WTC11 (cell line): Measurements from ENCODE around the gene ENAH. TPM values are rescaled to one million over a fixed set of nuclear protein-coding genes. Genes with fewer than 3 reads are reported as not detected.

Source experiments
- ATAC-seq: fragments of 200-7000 bp; cut with Tn5 transposase; 2 replicates; pipeline ENCODE4 v1.10.0; 2021; ENCODE audit warnings: mild to moderate bottlenecking, moderate library complexity
- CTCF ChIA-PET: fragments of 300-600 bp; sonication (Branson Sonifier 250); formaldehyde crosslinking; loops from one replicate; lab custom pipeline; 2021; ENCODE audit warnings: antibody characterized with exemption; lab: Charles Lee
- POLR2A ChIA-PET: fragments of 350-600 bp; sonication (Branson Sonifier 250); formaldehyde crosslinking; loops from one replicate; lab custom pipeline; 2021; ENCODE audit warnings: antibody characterized with exemption; lab: Charles Lee
- DNase-seq: peaks from one replicate; pipeline ENCODE4 v3.0.0; 2021; ENCODE audit warnings: low spot score
- H3K27ac Mint-ChIP-seq: 2 replicates; pipeline ENCODE4 v1.8.0; 2021; ENCODE audit warnings: mixed read lengths
- H3K27me3 Mint-ChIP-seq: 2 replicates; pipeline ENCODE4 v1.8.0; 2021; ENCODE audit warnings: low read depth, mild to moderate bottlenecking, moderate library complexity, mixed read lengths
- H3K36me3 Mint-ChIP-seq: 2 replicates; pipeline ENCODE4 v1.8.0; 2021; ENCODE audit warnings: mixed read lengths
- H3K4me1 Mint-ChIP-seq: 2 replicates; pipeline ENCODE4 v1.8.0; 2022; ENCODE audit warnings: mixed read lengths
- H3K4me3 Mint-ChIP-seq: 2 replicates; pipeline ENCODE4 v1.8.0; 2021; ENCODE audit warnings: mild to moderate bottlenecking, moderate library complexity, mixed read lengths
- H3K9me3 Mint-ChIP-seq: 2 replicates; pipeline ENCODE4 v1.8.0; 2021; ENCODE audit warnings: mixed read lengths
- CREM ChIP-seq: sonication (generic); formaldehyde crosslinking; IDR thresholded peaks from 2 replicates; pipeline ENCODE4 v1.8.1; 2022; ENCODE audit warnings: mild to moderate bottlenecking, missing genetic modification reagents, moderate library complexity
- ESRRA ChIP-seq: sonication (generic); formaldehyde crosslinking; IDR thresholded peaks from 2 replicates; pipeline ENCODE4 v1.8.1; 2022; ENCODE audit warnings: mild to moderate bottlenecking, missing genetic modification reagents, borderline replicate concordance
- ETV6 ChIP-seq: sonication (generic); formaldehyde crosslinking; IDR thresholded peaks from 2 replicates; pipeline ENCODE4 v1.8.1; 2022; ENCODE audit warnings: mild to moderate bottlenecking, missing genetic modification reagents
- HMGXB4 ChIP-seq: sonication (generic); formaldehyde crosslinking; IDR thresholded peaks from 2 replicates; pipeline ENCODE4 v1.8.1; 2023; ENCODE audit warnings: mild to moderate bottlenecking, moderate library complexity, missing genetic modification reagents
- MYBL2 ChIP-seq: sonication (generic); formaldehyde crosslinking; IDR thresholded peaks from 2 replicates; pipeline ENCODE4 v1.8.1; 2023; ENCODE audit warnings: mild to moderate bottlenecking, moderate library complexity, missing genetic modification reagents
- PREB ChIP-seq: sonication (generic); formaldehyde crosslinking; IDR thresholded peaks from 2 replicates; pipeline ENCODE4 v1.8.1; 2022; ENCODE audit warnings: mild to moderate bottlenecking, missing genetic modification reagents, moderate library complexity, borderline replicate concordance
- ZNF121 ChIP-seq: sonication (generic); formaldehyde crosslinking; IDR thresholded peaks from 2 replicates; pipeline ENCODE4 v1.8.0; 2023; ENCODE audit warnings: missing genetic modification reagents
- ZNF232 ChIP-seq: sonication (generic); formaldehyde crosslinking; IDR thresholded peaks from 2 replicates; pipeline ENCODE4 v1.8.0; 2022; ENCODE audit warnings: mild to moderate bottlenecking, missing genetic modification reagents
- ZNF263 ChIP-seq: sonication (generic); formaldehyde crosslinking; IDR thresholded peaks from 2 replicates; pipeline ENCODE4 v1.8.1; 2022; ENCODE audit warnings: low read depth, mild to moderate bottlenecking, moderate library complexity, missing genetic modification reagents
- total RNA-seq: library from RNA; stranded (reverse); gene quantifications from 3 replicates; pipeline ENCODE4 v1.2.3, GENCODE V29; 2021
- TF ChIP-seq, protein P1 (sequence below): sonication (generic); formaldehyde crosslinking; IDR thresholded peaks from 2 replicates; pipeline ENCODE4 v1.8.1; 2023; ENCODE audit warnings: mild to moderate bottlenecking, missing genetic modification reagents, borderline replicate concordance
- TF ChIP-seq, protein P2 (sequence below): sonication (generic); formaldehyde crosslinking; IDR thresholded peaks from 2 replicates; pipeline ENCODE4 v1.8.0; 2022; ENCODE audit warnings: mild to moderate bottlenecking, missing genetic modification reagents
- TF ChIP-seq, protein P3 (sequence below): sonication (generic); formaldehyde crosslinking; IDR thresholded peaks from 2 replicates; pipeline ENCODE4 v1.8.1; 2022; ENCODE audit warnings: mild to moderate bottlenecking, moderate library complexity, missing genetic modification reagents

ENAH gene
- total RNA-seq, 1 experiment from 2014 or later: 227 TPM

DNA sequence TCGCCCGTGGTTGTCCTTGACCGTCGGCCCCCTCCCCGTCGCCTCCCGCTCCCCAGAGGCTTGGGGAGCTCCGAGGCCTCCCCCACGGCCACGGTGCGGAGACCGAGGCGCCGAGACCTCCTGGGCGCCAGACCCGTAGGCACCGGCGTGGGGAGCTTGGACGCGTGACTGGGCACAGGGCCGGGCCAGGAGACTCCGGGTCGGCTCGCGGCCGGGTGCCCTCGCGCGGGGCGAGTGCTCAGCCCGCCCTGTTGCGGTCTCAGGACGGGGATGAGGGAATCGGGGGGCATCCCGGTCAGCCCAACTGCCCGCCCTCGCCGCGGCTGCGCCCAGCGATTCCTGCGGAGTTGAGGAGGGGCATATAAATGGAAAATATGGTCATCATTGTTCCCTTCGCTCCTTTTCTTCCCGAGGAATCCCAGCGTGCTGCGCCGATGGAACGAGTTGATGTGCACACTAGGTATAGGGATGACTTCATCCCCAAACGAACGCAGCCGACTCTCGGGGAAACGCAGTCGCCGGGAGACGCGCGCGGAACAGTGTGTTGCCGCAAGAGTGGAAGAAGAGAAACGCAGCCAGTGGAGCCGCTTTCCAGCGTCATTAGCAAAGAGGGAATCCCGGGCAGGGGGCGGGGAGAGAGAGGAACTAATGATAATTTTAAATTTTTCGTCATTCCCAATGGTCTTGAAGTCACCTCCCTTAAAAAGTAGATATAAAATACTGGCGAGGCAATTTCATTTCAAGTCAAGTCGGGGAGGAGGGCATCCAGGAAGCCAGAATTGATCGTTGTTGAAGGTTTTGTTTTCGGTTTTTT lies 747 bp upstream of the ENAH start (continued):
- TF ChIP-seq CREM (CRISPR knock-in tag): no peak
- TF ChIP-seq, protein P1, sequence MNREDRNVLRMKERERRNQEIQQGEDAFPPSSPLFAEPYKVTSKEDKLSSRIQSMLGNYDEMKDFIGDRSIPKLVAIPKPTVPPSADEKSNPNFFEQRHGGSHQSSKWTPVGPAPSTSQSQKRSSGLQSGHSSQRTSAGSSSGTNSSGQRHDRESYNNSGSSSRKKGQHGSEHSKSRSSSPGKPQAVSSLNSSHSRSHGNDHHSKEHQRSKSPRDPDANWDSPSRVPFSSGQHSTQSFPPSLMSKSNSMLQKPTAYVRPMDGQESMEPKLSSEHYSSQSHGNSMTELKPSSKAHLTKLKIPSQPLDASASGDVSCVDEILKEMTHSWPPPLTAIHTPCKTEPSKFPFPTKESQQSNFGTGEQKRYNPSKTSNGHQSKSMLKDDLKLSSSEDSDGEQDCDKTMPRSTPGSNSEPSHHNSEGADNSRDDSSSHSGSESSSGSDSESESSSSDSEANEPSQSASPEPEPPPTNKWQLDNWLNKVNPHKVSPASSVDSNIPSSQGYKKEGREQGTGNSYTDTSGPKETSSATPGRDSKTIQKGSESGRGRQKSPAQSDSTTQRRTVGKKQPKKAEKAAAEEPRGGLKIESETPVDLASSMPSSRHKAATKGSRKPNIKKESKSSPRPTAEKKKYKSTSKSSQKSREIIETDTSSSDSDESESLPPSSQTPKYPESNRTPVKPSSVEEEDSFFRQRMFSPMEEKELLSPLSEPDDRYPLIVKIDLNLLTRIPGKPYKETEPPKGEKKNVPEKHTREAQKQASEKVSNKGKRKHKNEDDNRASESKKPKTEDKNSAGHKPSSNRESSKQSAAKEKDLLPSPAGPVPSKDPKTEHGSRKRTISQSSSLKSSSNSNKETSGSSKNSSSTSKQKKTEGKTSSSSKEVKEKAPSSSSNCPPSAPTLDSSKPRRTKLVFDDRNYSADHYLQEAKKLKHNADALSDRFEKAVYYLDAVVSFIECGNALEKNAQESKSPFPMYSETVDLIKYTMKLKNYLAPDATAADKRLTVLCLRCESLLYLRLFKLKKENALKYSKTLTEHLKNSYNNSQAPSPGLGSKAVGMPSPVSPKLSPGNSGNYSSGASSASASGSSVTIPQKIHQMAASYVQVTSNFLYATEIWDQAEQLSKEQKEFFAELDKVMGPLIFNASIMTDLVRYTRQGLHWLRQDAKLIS (CRISPR knock-in tag): no peak
- TF ChIP-seq, protein P2, sequence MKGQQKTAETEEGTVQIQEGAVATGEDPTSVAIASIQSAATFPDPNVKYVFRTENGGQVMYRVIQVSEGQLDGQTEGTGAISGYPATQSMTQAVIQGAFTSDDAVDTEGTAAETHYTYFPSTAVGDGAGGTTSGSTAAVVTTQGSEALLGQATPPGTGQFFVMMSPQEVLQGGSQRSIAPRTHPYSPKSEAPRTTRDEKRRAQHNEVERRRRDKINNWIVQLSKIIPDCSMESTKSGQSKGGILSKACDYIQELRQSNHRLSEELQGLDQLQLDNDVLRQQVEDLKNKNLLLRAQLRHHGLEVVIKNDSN: peak; percentile 50; the same call in 1 of the 2 replicates
- no peak for TF ChIP-seq ZNF121 (CRISPR knock-in tag)
- TF ChIP-seq PREB (CRISPR knock-in tag): no peak
- no peak; the same call in 1 of the 2 replicates for TF ChIP-seq ZNF232 (CRISPR knock-in tag)
- TF ChIP-seq MYBL2 (CRISPR knock-in tag): no peak
- TF ChIP-seq ETV6: no peak
- TF ChIP-seq ZNF263 (CRISPR knock-in tag): peak; percentile 18; the same call in 1 of the 2 replicates
- TF ChIP-seq ESRRA (CRISPR knock-in tag): no peak

DNA sequence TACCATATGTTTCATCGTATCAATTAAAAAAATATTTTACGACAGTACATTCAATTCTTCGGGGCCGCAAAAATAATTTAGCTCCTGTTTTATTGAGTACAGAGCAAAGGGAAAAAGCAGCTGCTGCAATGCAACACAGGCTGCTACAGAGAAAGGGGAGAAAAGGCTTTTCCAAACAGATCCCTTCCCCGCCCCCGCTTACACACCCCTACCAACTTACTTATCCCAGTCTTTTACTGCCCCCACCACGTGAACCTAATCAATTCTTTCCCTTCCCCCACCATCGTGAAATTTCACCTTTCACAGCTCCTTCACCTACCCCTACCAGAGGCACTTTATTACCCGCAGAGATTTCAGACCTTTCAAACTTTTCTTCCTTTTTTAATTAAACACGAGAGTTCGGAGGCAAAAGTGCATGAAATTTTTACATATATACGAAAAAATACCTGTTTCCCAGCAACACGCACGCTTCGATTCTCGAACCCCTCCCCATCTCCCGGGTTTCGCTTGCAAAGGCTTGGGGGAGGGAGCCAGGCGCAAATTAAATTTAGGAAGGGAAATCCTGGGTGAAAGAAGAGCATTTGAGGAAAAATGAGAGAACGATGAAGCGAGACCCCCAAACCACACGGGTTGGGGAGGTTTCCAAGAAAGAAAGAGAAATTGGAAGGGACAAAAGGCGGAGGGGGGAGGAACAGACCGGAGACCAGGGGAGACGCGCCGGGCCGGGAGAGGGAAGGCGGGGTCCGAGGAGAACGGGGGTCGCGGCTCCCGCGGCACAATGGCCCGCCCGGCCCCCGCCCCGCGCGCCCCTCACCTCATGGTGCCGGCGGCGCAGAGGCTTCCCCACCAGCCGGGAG lies 823 bp downstream of the ENAH start:
- Mint-ChIP-seq H3K9me3 (no peaks in the 10 kb centered on the region), H3K27me3 (no peaks in the 10 kb centered on the region), H3K4me3 (peak overlapping the region; percentile 93), H3K4me1 (peaks cover 53% of the 10 kb centered on the region), H3K36me3 (peaks cover 5% of the 10 kb centered on the region; the same call in 1 of the 2 replicates), H3K27ac (peak overlapping the region; percentile 98)
- ATAC-seq (peak; percentile 5), DNase-seq (peak; percentile 30)
- CTCF ChIA-PET: interaction anchor here (0.9 to 2.4 kb wide), 8 partner anchors 95 to 549 kb away, joined by 3 to 10 read pairs (median 4); partner anchors contain the start of genes H3-3A and SRP9
- no peak for TF ChIP-seq CREM (CRISPR knock-in tag)
- TF ChIP-seq HMGXB4 (CRISPR knock-in tag): peak; percentile 89; the same call in 1 of the 2 replicates
- TF ChIP-seq, protein P3, sequence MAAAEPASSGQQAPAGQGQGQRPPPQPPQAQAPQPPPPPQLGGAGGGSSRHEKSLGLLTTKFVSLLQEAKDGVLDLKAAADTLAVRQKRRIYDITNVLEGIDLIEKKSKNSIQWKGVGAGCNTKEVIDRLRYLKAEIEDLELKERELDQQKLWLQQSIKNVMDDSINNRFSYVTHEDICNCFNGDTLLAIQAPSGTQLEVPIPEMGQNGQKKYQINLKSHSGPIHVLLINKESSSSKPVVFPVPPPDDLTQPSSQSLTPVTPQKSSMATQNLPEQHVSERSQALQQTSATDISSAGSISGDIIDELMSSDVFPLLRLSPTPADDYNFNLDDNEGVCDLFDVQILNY: peak; percentile 50; the same call in 1 of the 2 replicates
- POLR2A ChIA-PET: interaction anchor here (0.7 to 1.9 kb wide), 11 partner anchors 10 to 410 kb away, joined by 3 to 9 read pairs (median 3); partner anchors contain the start of genes H3-3A and SRP9
